GM12872 (cell line): ENCODE results near the gene EFHC1.

Experiments
- CTCF ChIP-seq: IDR thresholded peaks from 3 replicates; pipeline ENCODE4 v1.5.1; 2011; ENCODE audit warnings: low read depth, mild to moderate bottlenecking, low read length, moderate library complexity; ENCODE audit not compliant: insufficient read depth

EFHC1 gene

GRCh38 chr6:52423448-52423847 is 3.3 kb downstream of the EFHC1 start:
- TF ChIP-seq CTCF, result no peak

DNA sequence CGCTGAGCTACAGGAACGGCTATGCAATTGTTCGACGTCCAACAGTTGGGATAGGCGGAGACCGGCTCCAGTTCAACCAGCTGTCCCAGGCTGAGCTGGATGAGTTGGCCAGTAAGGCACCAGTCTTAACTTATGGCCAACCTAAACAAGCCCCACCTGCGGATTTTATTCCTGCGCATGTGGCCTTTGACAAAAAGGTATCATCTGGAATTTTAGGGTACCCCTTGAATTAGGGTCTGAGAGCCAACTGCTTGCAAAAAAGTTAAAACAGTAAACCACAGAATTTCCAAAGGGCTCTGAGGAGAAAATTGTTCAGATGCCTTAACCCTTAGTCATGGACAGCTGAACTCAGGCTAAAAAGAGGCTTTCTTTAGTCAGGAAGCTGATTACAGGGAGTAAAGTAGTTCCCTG is 3.8 kb downstream of the EFHC1 start:
- no peak for TF ChIP-seq CTCF

GRCh38 chr6:52424513-52424912 is 4.4 kb downstream of the EFHC1 start:
- no peak for TF ChIP-seq CTCF

- no peak for TF ChIP-seq CTCF
Observed at GRCh38 chr6:52426667-52427066, 6.5 kb downstream of the EFHC1 start.

DNA sequence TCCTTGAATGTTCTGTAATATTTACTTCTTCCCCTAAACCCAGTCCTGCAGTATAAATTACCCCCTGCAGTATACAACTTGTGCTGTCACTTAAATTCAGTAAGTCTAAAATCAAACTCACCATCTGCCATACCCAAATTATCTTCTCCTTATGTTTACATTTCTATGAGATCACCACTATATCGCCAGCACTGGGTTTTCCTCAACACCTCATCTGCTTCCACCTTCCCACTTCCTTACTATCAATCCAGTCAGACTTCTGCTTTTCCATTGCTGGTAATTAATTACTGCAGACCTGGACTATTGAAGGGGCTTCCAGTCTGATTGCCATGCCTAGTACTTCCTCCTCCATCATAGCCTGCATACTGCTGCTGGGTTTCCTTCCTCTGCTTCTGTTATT is 15.2 kb downstream of the EFHC1 start:
- no peak for TF ChIP-seq CTCF

DNA sequence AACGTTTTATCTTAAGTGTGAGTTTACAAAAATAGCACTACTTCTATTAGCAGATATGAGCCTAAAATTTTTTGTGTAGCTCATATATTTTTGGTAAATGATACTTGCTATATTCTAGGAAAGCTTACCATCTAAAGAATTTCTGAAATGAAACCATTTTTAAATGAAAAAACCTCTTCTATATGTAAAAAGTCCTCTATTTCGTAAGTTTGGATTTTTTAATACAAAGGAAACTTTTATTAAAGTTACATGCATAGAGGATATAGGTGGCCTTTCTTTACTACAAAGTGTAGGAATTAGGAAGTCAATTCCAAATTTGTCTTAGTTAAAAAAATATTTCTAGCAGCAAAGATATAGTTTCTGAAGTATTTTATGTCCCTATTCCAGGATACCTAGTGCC is 18.8 kb downstream of the EFHC1 start:
- TF ChIP-seq CTCF, result no peak

DNA sequence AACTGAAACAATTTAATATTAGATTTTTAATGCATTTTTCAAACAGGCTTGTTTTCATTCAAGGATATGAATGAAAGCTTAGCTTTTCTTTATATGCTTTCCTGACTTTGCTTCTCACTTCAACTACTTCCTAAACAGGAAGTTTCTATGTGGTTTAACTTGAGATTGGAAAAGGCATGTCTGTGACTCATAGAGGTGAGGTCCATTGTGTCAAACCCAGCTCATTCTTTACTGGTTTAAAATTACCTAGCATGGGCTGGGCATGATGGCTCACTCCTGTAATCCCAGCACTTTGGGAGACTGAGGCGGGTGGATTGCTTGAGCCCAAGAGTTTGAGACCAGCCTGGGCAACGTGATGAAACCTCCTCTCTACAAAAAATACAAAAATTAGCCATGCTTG is 34.4 kb downstream of the EFHC1 start:
- no peak for TF ChIP-seq CTCF

DNA sequence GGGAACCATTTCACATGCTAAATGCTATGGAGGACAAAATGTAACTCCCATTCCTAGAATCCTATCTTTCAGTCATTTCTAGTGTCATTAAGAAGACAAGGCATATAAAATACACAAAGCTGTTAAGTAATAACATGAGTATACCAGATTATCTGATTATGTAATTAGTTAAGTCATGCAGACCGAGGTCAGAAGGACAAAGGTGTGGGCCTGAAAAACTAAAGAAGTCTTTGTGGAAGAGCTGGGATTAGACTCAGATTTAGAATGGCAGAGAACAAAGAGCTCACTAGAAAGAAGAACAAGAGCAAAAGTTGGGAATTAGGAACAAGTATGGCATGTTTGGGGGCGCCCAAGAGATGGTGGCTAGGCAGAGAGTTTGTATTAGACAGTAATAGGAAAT is 37.0 kb downstream of the EFHC1 start:
- TF ChIP-seq CTCF, result no peak
